KMS-11 (cell line): ENCODE results near the gene BAZ1B.

ENCODE experiments used
- H2AFZ ChIP-seq: fragments of 200-600 bp; sonication (generic); 2 replicates; pipeline ENCODE4 v1.6.1; 2016; ENCODE audit warnings: antibody characterized with exemption, mixed run types, low read depth
- H3K27ac ChIP-seq: fragments of 200-600 bp; sonication (generic); 2 replicates; pipeline ENCODE4 v1.6.1; 2016; ENCODE audit warnings: mild to moderate bottlenecking, mixed run types
- H3K27me3 ChIP-seq: fragments of 200-600 bp; sonication (generic); 2 replicates; pipeline ENCODE4 v1.6.1; 2017; ENCODE audit warnings: mild to moderate bottlenecking, low read depth, mixed run types, moderate library complexity; ENCODE audit not compliant: insufficient read depth
- H3K36me3 ChIP-seq: fragments of 200-600 bp; sonication (generic); 2 replicates; pipeline ENCODE4 v1.6.1; 2017; ENCODE audit warnings: mild to moderate bottlenecking, mixed run types; ENCODE audit not compliant: insufficient read depth
- H3K4me1 ChIP-seq: fragments of 200-600 bp; sonication (generic); 2 replicates; pipeline ENCODE4 v1.6.1; 2016; ENCODE audit warnings: mild to moderate bottlenecking, low read depth, mixed run types; ENCODE audit not compliant: poor library complexity, severe bottlenecking
- H3K4me2 ChIP-seq: fragments of 200-600 bp; sonication (generic); 2 replicates; pipeline ENCODE4 v1.7.0; 2016; ENCODE audit warnings: mild to moderate bottlenecking, mixed run types
- H3K4me3 ChIP-seq: fragments of 200-600 bp; sonication (generic); IDR thresholded peaks from 2 replicates; pipeline ENCODE4 v1.6.1; 2017; ENCODE audit warnings: low read depth, low read length, mixed read lengths; ENCODE audit not compliant: insufficient read depth
- H3K79me2 ChIP-seq: fragments of 200-600 bp; sonication (generic); 2 replicates; pipeline ENCODE4 v1.6.1; 2016; ENCODE audit warnings: low read depth, mixed run types; ENCODE audit not compliant: insufficient read depth
- H3K9ac ChIP-seq: fragments of 200-600 bp; sonication (generic); 2 replicates; pipeline ENCODE4 v1.6.1; 2016; ENCODE audit warnings: mild to moderate bottlenecking, mixed run types
- H4K20me1 ChIP-seq: fragments of 200-600 bp; sonication (generic); 2 replicates; pipeline ENCODE4 v1.6.1; 2016; ENCODE audit warnings: mild to moderate bottlenecking, mixed run types; ENCODE audit not compliant: insufficient read depth
- CTCF ChIP-seq: fragments of 200-600 bp; sonication (generic); conservative IDR thresholded peaks from 2 replicates; pipeline ENCODE4 v1.6.1; 2017; ENCODE audit warnings: low read depth, mild to moderate bottlenecking, antibody characterized with exemption, low read length, moderate library complexity, mixed read lengths

Gene BAZ1B

GRCh38 chr7:73521636-73522104 is 423 bp downstream of the BAZ1B start:
- Histone ChIP-seq H3K4me2 (peak overlapping the region; percentile 85; the same call in 1 of the 2 replicates), H3K36me3 (peaks cover 21% of the 10 kb centered on the region; the same call in 1 of the 2 replicates), H3K4me3 (no peak overlapping the region), H3K79me2 (peaks cover 51% of the 10 kb centered on the region), H2AFZ (peak overlapping the region; percentile 64), H3K27me3 (no peaks in the 10 kb centered on the region), H3K27ac (peak overlapping the region; percentile 86), H3K4me1 (peaks cover 47% of the 10 kb centered on the region), H4K20me1 (peaks cover 21% of the 10 kb centered on the region), H3K9ac (peak overlapping the region; percentile 94)
- no peak for TF ChIP-seq CTCF

GRCh38 chr7:73520673-73521635 is 1.1 kb downstream of the BAZ1B start:
- Histone ChIP-seq H3K4me1 (peaks cover 40% of the 10 kb centered on the region), H3K4me2 (peak overlapping the region; percentile 85), H3K27ac (peak overlapping the region; percentile 86), H4K20me1 (peaks cover 25% of the 10 kb centered on the region), H3K79me2 (peaks cover 58% of the 10 kb centered on the region), H3K27me3 (no peaks in the 10 kb centered on the region), H2AFZ (no peak overlapping the region; the same call in 1 of the 2 replicates), H3K9ac (peak overlapping the region; percentile 94), H3K36me3 (peaks cover 24% of the 10 kb centered on the region; the same call in 1 of the 2 replicates), H3K4me3 (no peak overlapping the region)
- TF ChIP-seq CTCF, result no peak

GRCh38 chr7:73519867-73520672 is 2.0 kb downstream of the BAZ1B start:
- Histone ChIP-seq H2AFZ (no peak overlapping the region), H3K4me2 (peak overlapping the region; percentile 85), H3K27me3 (no peaks in the 10 kb centered on the region), H3K79me2 (peaks cover 67% of the 10 kb centered on the region), H3K4me1 (peaks cover 36% of the 10 kb centered on the region), H3K9ac (peak overlapping the region; percentile 94; the same call in 1 of the 2 replicates), H3K36me3 (peaks cover 27% of the 10 kb centered on the region; the same call in 1 of the 2 replicates), H4K20me1 (peaks cover 28% of the 10 kb centered on the region), H3K27ac (peak overlapping the region; percentile 86; the same call in 1 of the 2 replicates), H3K4me3 (no peak overlapping the region)
- no peak; the same call in 1 of the 2 replicates for TF ChIP-seq CTCF

- H3K9ac ChIP-seq, result no peak overlapping the region
- peaks cover 27% of the 10 kb centered on the region; the same call in 1 of the 2 replicates for H3K36me3 ChIP-seq
- peaks cover 36% of the 10 kb centered on the region for H3K4me1 ChIP-seq
- H3K27ac ChIP-seq, result no peak overlapping the region
- H3K79me2 ChIP-seq, result peaks cover 83% of the 10 kb centered on the region
- no peak for TF ChIP-seq CTCF
- peaks cover 32% of the 10 kb centered on the region for H4K20me1 ChIP-seq
- H3K4me2 ChIP-seq, result peak overlapping the region; percentile 85
- H3K27me3 ChIP-seq, result no peaks in the 10 kb centered on the region
- no peak overlapping the region for H3K4me3 ChIP-seq
- H2AFZ ChIP-seq, result no peak overlapping the region
These were observed 3.6 kb downstream of the BAZ1B start for GRCh38 chr7:73518470-73518869.
